T-cell (primary cell): ENCODE results near the gene CIB1. TPM values are rescaled to one million over a fixed set of nuclear protein-coding genes. Genes with fewer than 3 reads are reported as not detected.
A peak's percentile ranks its signal among the peaks of the same experiment; 100 is the strongest.
"Not testable (repeated sequence)": the region's sequence is repeated elsewhere in the genome, so short reads cannot be mapped to it uniquely, and the experiment has no call there.

ENCODE experiments used
- ATAC-seq, 4 experiments: fragments of 200-7000 bp in 3 of 4; fragments of 150-1000 bp in 1 of 4; cut with Tn5 transposase; replicated peaks in 1 of 4; 1 replicate in 3 of 4; 2 replicates in 1 of 4; pipeline ENCODE4 v1.10.0; 2021; ENCODE audit warnings: moderate library complexity in 3 of 4, mild to moderate bottlenecking in 2 of 4, moderate number of reproducible peaks in 1 of 4
- CTCF ChIA-PET, 2 donors: fragments of 300-600 bp; sonication (Branson Sonifier 250); formaldehyde crosslinking; loops; one replicate each; lab custom pipeline; 2022; ENCODE audit warnings: antibody characterized with exemption in 2 of 2; lab: Charles Lee
- POLR2A ChIA-PET, 2 donors: fragments of 300-600 bp; sonication (Branson Sonifier 250); formaldehyde crosslinking; loops; one replicate each; lab custom pipeline; 2022; ENCODE audit warnings: antibody characterized with exemption in 2 of 2; lab: Charles Lee
- DNase-seq, 35 experiments: peaks; one replicate each; pipeline versions ENCODE4 v3.0.0 to v3.0.0-alpha.2; 2013 to 2023
- H3K27ac ChIP-seq: one replicate; pipeline ENCODE4 v1.5.1; 2013; ENCODE audit warnings: low read length
- H3K27me3 ChIP-seq, 2 experiments: replicated peaks in 1 of 2; 1 replicate in 1 of 2; 2 replicates in 1 of 2; pipeline versions ENCODE4 v1.6.1 to v1.7.0; 2013; ENCODE audit warnings: low read length in 1 of 2, mixed read lengths in 1 of 2; ENCODE audit not compliant: control insufficient read depth in 2 of 2, insufficient read depth in 2 of 2; ENCODE audit errors: extremely low read depth in 1 of 2
- H3K36me3 ChIP-seq, 2 donors: 1 replicate in 1 of 2; 2 replicates in 1 of 2; pipeline versions ENCODE4 v1.6.1 to v1.7.0; 2013; ENCODE audit warnings: low read length in 1 of 2; ENCODE audit not compliant: control insufficient read depth in 2 of 2, insufficient read depth in 1 of 2; ENCODE audit errors: extremely low read depth in 1 of 2
- H3K4me1 ChIP-seq, 2 experiments: 1 replicate in 1 of 2; 2 replicates in 1 of 2; pipeline versions ENCODE4 v1.6.1 to v1.7.0; 2013; ENCODE audit warnings: low read length in 2 of 2, mixed read lengths in 1 of 2; ENCODE audit not compliant: insufficient read depth in 2 of 2, control insufficient read depth in 1 of 2; ENCODE audit errors: extremely low read depth in 1 of 2
- H3K4me3 ChIP-seq, 2 donors: 1 replicate in 1 of 2; 2 replicates in 1 of 2; pipeline versions ENCODE4 v1.5.1 to v1.7.0; 2013; ENCODE audit warnings: mild to moderate bottlenecking in 2 of 2, low read length in 1 of 2, moderate library complexity in 1 of 2; ENCODE audit not compliant: control insufficient read depth in 1 of 2; ENCODE audit errors: extremely low read depth in 1 of 2
- H3K9me3 ChIP-seq: 2 replicates; pipeline ENCODE4 v1.7.0; 2013
- H3K27ac Mint-ChIP-seq, 2 donors: one replicate each; pipeline ENCODE4 v1.8.0; 2020 to 2021; ENCODE audit warnings: mild to moderate bottlenecking in 2 of 2, mixed read lengths in 2 of 2
- H3K27me3 Mint-ChIP-seq, 2 donors: one replicate each; pipeline ENCODE4 v1.8.0; 2021 to 2022; ENCODE audit warnings: mixed read lengths in 2 of 2
- H3K36me3 Mint-ChIP-seq: one replicate; pipeline ENCODE4 v1.8.0; 2021; ENCODE audit warnings: mixed read lengths
- H3K4me1 Mint-ChIP-seq, 3 donors: one replicate each; pipeline ENCODE4 v1.8.0; 2020 to 2022; ENCODE audit warnings: mixed read lengths in 3 of 3, mild to moderate bottlenecking in 1 of 3
- H3K4me3 Mint-ChIP-seq, 3 donors: one replicate each; pipeline ENCODE4 v1.8.0; 2020 to 2022; ENCODE audit warnings: mild to moderate bottlenecking in 3 of 3, mixed read lengths in 3 of 3, moderate library complexity in 3 of 3
- H3K9me3 Mint-ChIP-seq, 3 donors: one replicate each; pipeline ENCODE4 v1.8.0; 2020 to 2022; ENCODE audit warnings: mixed read lengths in 3 of 3
- WGBS: methylation state at CpG from one replicate; pipeline ENCODE4 v1.1.5; 2013; ENCODE audit warnings: missing lambda C conversion rate; ENCODE audit not compliant: insufficient coverage; 5-methylcytosine and 5-hydroxymethylcytosine counted together
- total RNA-seq, 35 experiments: library from RNA in 6 of 35; stranded (reverse) in 6 of 35; fragments of 120-200 nt in 1 of 35; gene quantifications; one replicate each; pipeline versions ENCODE4 v1.2.1 to v1.2.4 and lab custom pipeline; 2013 to 2026

CIB1 gene
- total RNA-seq, 5 donors from 2014 or later (not counting 1 experiment from before 2014, with no cell fraction given) = 112 to 201 (median 139) TPM

- H3K36me3 ChIP-seq, DNase-seq, H3K27me3 Mint-ChIP-seq, H3K27me3 ChIP-seq, H3K27ac ChIP-seq, H3K4me3 Mint-ChIP-seq, CTCF ChIA-PET, H3K9me3 Mint-ChIP-seq, ATAC-seq, H3K36me3 Mint-ChIP-seq, POLR2A ChIA-PET, H3K4me3 ChIP-seq, H3K9me3 ChIP-seq, H3K27ac Mint-ChIP-seq: not testable (repeated sequence)
- 96% methylated on average over 4 of the region's 7 CpGs for WGBS
- H3K4me1 Mint-ChIP-seq = peaks cover 29 to 43% (median 31%) of the 10 kb centered on the region in 3 donors
- H3K4me1 ChIP-seq = peaks cover 22 to 42% of the 10 kb centered on the region in 2 experiments
Measured at GRCh38 chr15:90188065-90188464, 45.7 kb downstream of the CIB1 start.

DNA sequence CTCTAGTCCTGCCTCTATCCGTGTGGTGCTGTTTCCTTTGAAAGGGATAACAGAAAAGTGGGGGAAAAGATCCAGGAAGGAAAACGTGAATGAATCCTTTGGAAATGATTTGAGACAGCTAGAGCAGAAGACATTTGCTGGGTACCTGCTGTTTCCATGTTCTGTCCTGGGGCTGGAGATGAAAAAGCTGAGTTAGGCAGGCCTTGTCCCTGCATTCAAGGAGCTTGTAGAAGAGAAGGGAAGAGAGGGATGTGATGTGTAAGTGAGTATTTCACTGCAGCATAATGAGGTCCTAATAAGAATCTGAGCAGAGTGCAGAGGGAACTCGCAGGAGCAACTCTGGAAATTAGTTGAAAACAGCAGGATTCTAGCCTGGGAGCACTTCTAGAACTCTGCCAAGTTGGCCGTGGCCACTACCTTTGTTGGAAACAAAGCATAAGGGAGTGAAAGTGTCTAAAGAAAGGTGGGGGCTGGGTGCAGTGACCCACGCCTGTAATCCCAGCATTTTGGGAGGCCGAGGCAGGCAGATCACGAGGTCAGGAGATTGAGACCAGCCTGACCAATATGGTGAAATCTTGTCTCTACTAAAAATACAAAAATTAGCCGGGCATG is 46.4 kb downstream of the CIB1 start:
- Mint-ChIP-seq H3K27me3 (no peaks in the 10 kb centered on the region), H3K27ac (no peak overlapping the region), H3K36me3 (no peaks in the 10 kb centered on the region), H3K4me1 (peaks cover 24 to 36% (median 24%) of the 10 kb centered on the region in 3 donors), H3K9me3 (no peaks in the 10 kb centered on the region), H3K4me3 (no peak overlapping the region)
- ChIA-PET CTCF (no interaction called here), POLR2A (interaction anchor here in 1 of 2 donors (0.6 kb wide), 1 partner anchor 61 kb away, joined by 7 read pairs; no protein-coding TSS in a partner anchor)
- 95% methylated on average over 4 of the region's 8 CpGs for WGBS
- Histone ChIP-seq H3K27ac (no peak overlapping the region), H3K27me3 (no peaks in the 10 kb centered on the region), H3K36me3 (no peaks in the 10 kb centered on the region), H3K4me3 (no peak overlapping the region), H3K4me1 (peaks cover 17 to 35% of the 10 kb centered on the region in 2 experiments), H3K9me3 (no peaks in the 10 kb centered on the region)
- DNase-seq = no peak
- ATAC-seq = no peak

GRCh38 chr15:90184786-90185704 is 48.7 kb downstream of the CIB1 start:
- H3K27me3 Mint-ChIP-seq = no peaks in the 10 kb centered on the region
- POLR2A ChIA-PET = no interaction called here
- CTCF ChIA-PET = no interaction called here
- DNase-seq (peak in 34 of 35 experiments; percentile 21 to 67 (median 48)), ATAC-seq (peak; percentile 83 to 89 (median 85))
- Histone ChIP-seq H3K27me3 (no peaks in the 10 kb centered on the region), H3K4me3 (peak overlapping the region; percentile 48 to 51), H3K4me1 (peaks cover 6 to 21% of the 10 kb centered on the region in 2 experiments), H3K9me3 (no peaks in the 10 kb centered on the region), H3K36me3 (no peaks in the 10 kb centered on the region), H3K27ac (no peak overlapping the region)
- WGBS = under 1% methylated on average over 55 of the region's 67 CpGs
- peaks cover 12 to 19% (median 14%) of the 10 kb centered on the region in 3 donors for H3K4me1 Mint-ChIP-seq
- peak overlapping the region; percentile 77 to 84 (median 77) for H3K4me3 Mint-ChIP-seq
- H3K36me3 Mint-ChIP-seq = no peaks in the 10 kb centered on the region
- H3K9me3 Mint-ChIP-seq = no peaks in the 10 kb centered on the region
- H3K27ac Mint-ChIP-seq = peak overlapping the region; percentile 23 to 33

DNA sequence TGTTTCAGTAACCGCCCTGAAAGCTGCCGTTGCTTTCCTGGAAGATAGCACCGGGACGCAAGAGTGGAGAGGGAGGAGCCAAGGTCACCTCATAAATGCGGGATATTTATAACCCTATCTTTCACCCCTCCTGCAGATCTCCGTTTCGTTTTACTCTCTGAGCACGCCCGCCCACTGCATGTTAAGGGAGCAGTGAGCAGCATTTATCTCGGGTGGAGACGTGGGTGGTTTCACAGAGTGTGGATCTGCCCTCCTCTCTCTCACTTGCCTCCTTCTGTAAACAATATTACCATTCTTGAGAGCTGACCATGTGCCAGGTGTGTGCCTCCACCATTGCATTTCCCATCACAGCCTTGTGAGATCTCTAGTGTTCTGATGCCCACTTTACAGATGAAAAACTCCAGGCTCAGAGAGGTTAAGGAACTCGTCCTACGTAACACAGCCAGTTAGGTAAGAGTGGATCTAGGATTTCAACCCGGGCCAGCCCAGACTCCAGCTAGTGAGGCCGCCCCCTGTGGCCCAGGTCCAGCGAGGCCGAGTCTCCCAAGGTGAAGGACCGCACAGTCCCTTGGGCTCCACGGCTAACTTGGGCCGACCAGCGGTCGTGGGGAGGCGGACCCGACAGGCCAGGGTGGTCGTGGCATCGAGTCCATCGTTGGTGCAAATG is 49.5 kb downstream of the CIB1 start:
- peak overlapping the region; percentile 63 to 80 (median 77) for H3K4me3 Mint-ChIP-seq
- Histone ChIP-seq H3K36me3 (no peaks in the 10 kb centered on the region), H3K4me1 (peaks cover 6 to 21% of the 10 kb centered on the region in 2 experiments), H3K4me3 (peak overlapping the region in 1 of 2 donors; percentile 48), H3K27ac (no peak overlapping the region), H3K9me3 (no peaks in the 10 kb centered on the region), H3K27me3 (no peaks in the 10 kb centered on the region)
- no peaks in the 10 kb centered on the region for H3K36me3 Mint-ChIP-seq
- CTCF ChIA-PET = no interaction called here
- WGBS = 41% methylated on average over 12 of the region's 27 CpGs
- POLR2A ChIA-PET = no interaction called here
- no peaks in the 10 kb centered on the region for H3K9me3 Mint-ChIP-seq
- peak overlapping the region; percentile 7 to 34 for H3K27ac Mint-ChIP-seq
- H3K27me3 Mint-ChIP-seq = peaks cover 0 to 3% of the 10 kb centered on the region in 2 donors
- H3K4me1 Mint-ChIP-seq = peaks cover 14 to 23% (median 15%) of the 10 kb centered on the region in 3 donors
- peak in 3 of 4 experiments; percentile 12 to 48 (median 38) for ATAC-seq
- DNase-seq = peak in 1 of 35 experiments; percentile 33

GRCh38 chr15:90181776-90182175 is 52.0 kb downstream of the CIB1 start:
- Mint-ChIP-seq H3K36me3 (no peaks in the 10 kb centered on the region), H3K4me3 (no peak overlapping the region), H3K27me3 (peaks cover 0 to 5% of the 10 kb centered on the region in 2 donors), H3K9me3 (no peaks in the 10 kb centered on the region), H3K4me1 (peaks cover 20 to 28% (median 26%) of the 10 kb centered on the region in 3 donors), H3K27ac (peak overlapping the region in 1 of 2 donors; percentile 6)
- POLR2A ChIA-PET = no interaction called here
- Histone ChIP-seq H3K4me3 (no peak overlapping the region), H3K27ac (no peak overlapping the region), H3K36me3 (no peaks in the 10 kb centered on the region), H3K27me3 (peaks cover 0 to 3% of the 10 kb centered on the region in 2 experiments), H3K4me1 (peaks cover 6 to 29% of the 10 kb centered on the region in 2 experiments), H3K9me3 (no peaks in the 10 kb centered on the region)
- CTCF ChIA-PET = no interaction called here
- 71% methylated on average over 1 of the region's 2 CpGs for WGBS
- DNase-seq (no peak), ATAC-seq (no peak)
